ENCODE results near the gene LZTS2. TPM values are rescaled to one million over a fixed set of nuclear protein-coding genes. Genes with fewer than 3 reads are reported as not detected.

The LZTS2 gene
- total and polyA plus RNA-seq, 2 of the 4 experiments (the other 2 are of a cell fraction): 19.2 to 101 TPM

- Histone ChIP-seq H2AK5ac (ENCODE audit: low read depth, low read length) (0 out of 2 replicates have a peak overlapping the region, but pooled peaks have one; percentile 56), H2AFZ (replicated peaks; ENCODE audit: low read length, poor library complexity) (peak overlapping the region; percentile 97), H3K4me3 (ENCODE audit: insufficient read depth, low read depth, low read length) (peak overlapping the region; percentile 36), H3K14ac (replicated peaks; ENCODE audit: low read depth, low read length) (peak overlapping the region; percentile 78; the same call in 1 of the 2 replicates), H2BK20ac (ENCODE audit: low read depth, low read length) (no peak overlapping the region), H4K8ac (ENCODE audit: low read depth in 2 of 2, low read length in 2 of 2) (peak overlapping the region; percentile 8 to 84; a peak in 2 of 4 replicates), H3K27me3 (ENCODE audit: control insufficient read depth, insufficient read depth, low read length) (no peaks in the 10 kb centered on the region), H3K9me3 (ENCODE audit: control insufficient read depth, insufficient read depth, low read length) (no peaks in the 10 kb centered on the region), H2BK120ac (ENCODE audit: low read depth, low read length) (no peak overlapping the region), H4K5ac (ENCODE audit: low read depth, low read length) (peak overlapping the region; percentile 19), H3K56ac (ENCODE audit: extremely low read depth, insufficient read depth, low read length) (no peak overlapping the region), H3K23ac (ENCODE audit: low read depth, low read length) (peak overlapping the region; percentile 68), H4K20me1 (ENCODE audit: insufficient read depth, low read length) (no peaks in the 10 kb centered on the region), H2AK9ac (replicated peaks; ENCODE audit: low read depth, low read length, poor library complexity) (peak overlapping the region; percentile 97), H3K36me3 (ENCODE audit: control insufficient read depth, insufficient read depth, low read length) (peaks cover 9% of the 10 kb centered on the region), H2BK15ac (ENCODE audit: low read depth, low read length) (no peak overlapping the region), H3K4ac (ENCODE audit: low read depth, low read length) (peak overlapping the region; percentile 65), H3K27ac (ENCODE audit: insufficient read depth, low read length) (no peak overlapping the region), H3K4me1 (ENCODE audit: control insufficient read depth, insufficient read depth, low read length) (peaks cover 6% of the 10 kb centered on the region), H3K9ac (ENCODE audit: low read depth, low read length) (peak overlapping the region; percentile 4), H4K91ac (ENCODE audit: insufficient read depth, low read depth, low read length) (peak overlapping the region; percentile 17; the same call in 1 of the 2 replicates), H3K9me1 (ENCODE audit: insufficient read depth, low read length) (peaks cover 14% of the 10 kb centered on the region; the same call in 1 of the 2 replicates), H3K4me2 (ENCODE audit: low read depth, low read length) (peak overlapping the region; percentile 93), H3K18ac (ENCODE audit: low read depth, low read length) (no peak overlapping the region), H3K79me1 (ENCODE audit: low read depth in 1 of 2, low read length in 2 of 2) (no peaks in the 10 kb centered on the region), H2BK5ac (ENCODE audit: low read depth, low read length, poor library complexity, severe bottlenecking) (no peak overlapping the region)
- ChIA-PET CTCF (interaction anchor here (1.3 kb wide), 1 partner anchor 46 kb away, joined by 9 read pairs; no protein-coding TSS in a partner anchor), POLR2A (ENCODE audit: unreplicated experiment) (no interaction called here)
- no peak for ATAC-seq (ENCODE audit: low read depth)
- dilution Hi-C loops (cut with HindIII; ENCODE audit: low sequenced_read_pairs, unreplicated experiment): no loop called here
- DNase-seq: no peak
- no CpG with 5 or more reads among the region's 9 CpGs for WGBS, 2 experiments (ENCODE audit: extremely low coverage in 2 of 2, insufficient read length in 1 of 2)
- intact Hi-C loops (cut with micrococcal nuclease): no loop called here
- in situ Hi-C loops (cut with MboI; ENCODE audit: low sequenced_read_pairs): no loop called here
- BruUV-seq (replicated peaks): no TSS peak
- TF ChIP-seq RFX5 (IDR thresholded peaks at IDR 0.05; ENCODE audit: low read depth, low read length): no peak
- no peak for TF ChIP-seq MAFK (IDR thresholded peaks at IDR 0.05; ENCODE audit: low read depth, low read length)
- no peak for TF ChIP-seq CHD1 (IDR thresholded peaks at IDR 0.05; ENCODE audit: low read depth, low read length)
- no peak for TF ChIP-seq RCOR1 (IDR thresholded peaks at IDR 0.05; ENCODE audit: insufficient replicate concordance, low read length)
- no peak for TF ChIP-seq CTCF (conservative IDR thresholded peaks at IDR 0.05; ENCODE audit: low read depth, low read length)
- TF ChIP-seq CEBPB (IDR thresholded peaks at IDR 0.05; ENCODE audit: low read depth, low read length): no peak
- TF ChIP-seq SMC3 (IDR thresholded peaks at IDR 0.05; ENCODE audit: low read depth, low read length): no peak
Measured at GRCh38 chr10:100968863-100969186, 30.8 kb upstream of the LZTS2 start.

Measured in IMR-90 (cell line).